HUES48 (cell line): ENCODE data around the gene PROM1.
A peak's percentile ranks its signal among the peaks of the same experiment; 100 is the strongest.

ENCODE experiments used
- H3K27ac ChIP-seq: one replicate; pipeline ENCODE4 v1.7.0; 2013; ENCODE audit warnings: low read depth, low read length, inconsistent platforms
- H3K27me3 ChIP-seq: 2 replicates; pipeline ENCODE4 v1.6.1; 2013; ENCODE audit warnings: mild to moderate bottlenecking, low read length; ENCODE audit not compliant: control insufficient read depth, insufficient read depth
- H3K36me3 ChIP-seq: 2 replicates; pipeline ENCODE4 v1.6.1; 2013; ENCODE audit warnings: low read length; ENCODE audit not compliant: control insufficient read depth, insufficient read depth
- H3K4me1 ChIP-seq: 2 replicates; pipeline ENCODE4 v1.6.1; 2013; ENCODE audit warnings: mild to moderate bottlenecking, low read length; ENCODE audit not compliant: control insufficient read depth, insufficient read depth
- H3K4me3 ChIP-seq: 2 replicates; pipeline ENCODE4 v1.5.1; 2013; ENCODE audit warnings: mild to moderate bottlenecking, low read depth, low read length
- H3K9ac ChIP-seq: 2 replicates; pipeline ENCODE4 v1.6.1; 2013; ENCODE audit warnings: mild to moderate bottlenecking, low read depth, low read length, moderate library complexity
- H3K9me3 ChIP-seq: 2 replicates; pipeline ENCODE4 v1.6.1; 2013; ENCODE audit warnings: low read length; ENCODE audit not compliant: control insufficient read depth, insufficient read depth

PROM1 gene

DNA sequence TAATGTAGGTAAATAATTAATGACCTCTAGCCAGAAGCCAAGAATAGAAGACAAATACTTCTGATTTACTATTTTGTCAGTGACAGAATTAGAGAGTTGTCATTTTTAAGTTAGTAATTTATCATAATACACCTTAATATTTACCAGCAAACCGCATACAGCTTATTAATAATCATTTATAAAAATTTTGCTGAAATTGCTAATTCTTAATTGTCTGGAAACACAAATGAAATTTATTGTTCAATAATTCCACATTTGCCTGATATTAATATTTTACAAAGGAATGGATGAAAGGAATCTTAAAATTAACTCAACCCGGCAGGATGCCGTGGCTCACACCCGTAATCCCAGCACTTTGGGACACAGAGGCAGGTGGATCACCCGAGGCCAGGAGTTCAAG, 44.7 kb downstream of the PROM1 start:
- Histone ChIP-seq H3K27ac (no peak overlapping the region), H3K4me1 (peaks cover 61% of the 10 kb centered on the region)

DNA sequence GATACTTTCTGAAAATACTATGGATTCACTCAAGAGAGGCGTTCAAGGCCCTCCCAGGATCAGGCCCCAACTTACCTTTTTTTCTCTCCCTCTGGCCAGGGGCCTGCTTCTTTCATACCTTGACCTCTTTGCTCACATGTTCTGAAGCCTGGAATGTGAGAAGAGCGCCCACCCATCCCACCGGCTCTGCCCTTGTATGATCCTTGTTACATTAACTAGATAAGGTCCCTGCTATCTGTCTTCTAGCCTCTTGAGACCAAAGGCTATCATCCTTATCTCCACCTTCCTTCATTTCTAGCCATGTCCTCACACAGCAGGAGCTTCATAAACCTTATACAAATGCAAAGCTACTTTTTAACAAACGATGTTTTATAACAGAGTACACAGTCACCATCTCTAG, 45.9 kb downstream of the PROM1 start:
- Histone ChIP-seq H3K27ac (no peak overlapping the region), H3K27me3 (no peaks in the 10 kb centered on the region), H3K4me1 (peaks cover 63% of the 10 kb centered on the region), H3K4me3 (no peak overlapping the region), H3K36me3 (no peaks in the 10 kb centered on the region), H3K9ac (no peak overlapping the region), H3K9me3 (no peaks in the 10 kb centered on the region)

More for the DNA sequence above, 44.7 kb downstream of the PROM1 start:
- Histone ChIP-seq H3K4me3 (no peak overlapping the region), H3K9ac (no peak overlapping the region), H3K36me3 (no peaks in the 10 kb centered on the region), H3K27me3 (no peaks in the 10 kb centered on the region), H3K9me3 (no peaks in the 10 kb centered on the region)

DNA sequence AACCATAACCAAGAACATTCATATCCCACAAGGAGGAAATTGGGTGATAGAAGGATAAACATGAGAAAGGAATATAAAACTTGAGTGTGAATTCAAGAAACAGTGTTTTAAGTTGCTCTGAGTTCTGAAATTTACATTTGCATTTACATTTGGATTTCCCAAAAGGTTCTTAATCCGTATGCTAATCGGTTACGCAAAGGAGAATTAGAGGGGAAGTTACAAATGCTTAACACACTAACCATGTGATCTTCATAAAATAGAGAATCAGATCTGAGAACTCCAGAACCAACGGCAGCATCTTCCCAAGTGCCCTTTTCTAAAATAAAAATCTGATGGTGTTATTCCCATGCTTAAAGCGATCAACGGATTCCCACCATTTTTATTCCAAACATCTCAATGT, 48.0 kb downstream of the PROM1 start:
- Histone ChIP-seq H3K4me3 (no peak overlapping the region), H3K4me1 (peaks cover 80% of the 10 kb centered on the region), H3K36me3 (no peaks in the 10 kb centered on the region), H3K27ac (peak overlapping the region; percentile 60), H3K27me3 (no peaks in the 10 kb centered on the region), H3K9ac (no peak overlapping the region), H3K9me3 (no peaks in the 10 kb centered on the region)

DNA sequence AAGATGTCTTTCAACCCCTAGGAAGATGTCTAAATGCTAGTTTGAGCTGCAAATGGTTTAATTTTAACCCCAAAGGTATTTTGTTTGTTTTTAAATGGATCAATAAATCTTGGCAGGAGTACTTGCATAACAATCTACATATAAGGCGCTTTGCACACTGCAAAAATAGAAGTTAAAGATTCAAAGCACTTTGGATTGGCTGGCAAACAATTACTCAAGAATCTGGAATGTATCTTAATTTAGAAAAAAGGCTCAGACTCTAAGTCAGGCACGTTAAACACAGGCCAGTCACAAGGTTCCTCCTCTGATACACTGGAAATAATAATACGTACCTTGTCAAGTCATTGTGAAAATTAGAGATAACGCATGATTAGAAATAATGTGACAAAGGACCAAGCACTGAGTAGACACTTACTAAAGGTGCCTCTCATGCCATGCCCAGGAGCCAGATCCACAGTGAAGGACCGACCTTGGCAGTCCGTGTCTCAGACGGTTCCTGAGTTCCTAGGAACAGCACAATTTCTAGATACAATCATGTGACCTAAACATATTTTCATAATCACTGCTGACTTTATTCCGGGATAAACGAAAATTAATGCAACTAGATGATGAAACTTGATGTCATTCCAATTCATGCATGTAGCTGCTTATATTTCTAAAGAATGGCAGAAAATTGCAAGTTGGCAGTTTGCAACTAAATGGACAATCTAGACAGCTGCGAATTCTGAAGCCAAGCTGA, 49.6 kb downstream of the PROM1 start:
- Histone ChIP-seq H3K27me3 (no peaks in the 10 kb centered on the region), H3K4me3 (peak overlapping the region; percentile 27; the same call in 1 of the 2 replicates), H3K27ac (peak overlapping the region; percentile 36), H3K4me1 (peaks cover 82% of the 10 kb centered on the region), H3K36me3 (no peaks in the 10 kb centered on the region), H3K9me3 (no peaks in the 10 kb centered on the region), H3K9ac (no peak overlapping the region)

DNA sequence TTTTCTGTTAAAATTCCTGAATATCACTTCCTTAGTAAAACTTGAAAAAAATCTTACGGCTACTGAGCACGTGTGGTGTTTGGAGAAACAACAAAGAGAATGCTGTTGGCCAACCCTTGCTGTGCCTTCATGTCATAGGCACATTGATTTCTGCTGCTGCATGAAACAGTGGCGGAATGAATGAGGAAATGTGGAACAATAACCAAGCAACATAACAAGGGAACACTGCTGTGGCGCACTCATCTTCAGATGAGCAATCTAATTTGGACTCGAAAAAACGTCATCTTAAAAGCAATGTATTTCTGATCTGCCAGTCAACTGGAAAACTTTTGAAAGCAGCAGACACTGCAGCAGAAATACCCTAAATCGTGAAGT, 51.4 kb downstream of the PROM1 start:
- Histone ChIP-seq H3K4me1 (peaks cover 87% of the 10 kb centered on the region), H3K9ac (no peak overlapping the region), H3K36me3 (no peaks in the 10 kb centered on the region), H3K9me3 (no peaks in the 10 kb centered on the region), H3K27ac (peak overlapping the region; percentile 74), H3K4me3 (no peak overlapping the region), H3K27me3 (no peaks in the 10 kb centered on the region)

DNA sequence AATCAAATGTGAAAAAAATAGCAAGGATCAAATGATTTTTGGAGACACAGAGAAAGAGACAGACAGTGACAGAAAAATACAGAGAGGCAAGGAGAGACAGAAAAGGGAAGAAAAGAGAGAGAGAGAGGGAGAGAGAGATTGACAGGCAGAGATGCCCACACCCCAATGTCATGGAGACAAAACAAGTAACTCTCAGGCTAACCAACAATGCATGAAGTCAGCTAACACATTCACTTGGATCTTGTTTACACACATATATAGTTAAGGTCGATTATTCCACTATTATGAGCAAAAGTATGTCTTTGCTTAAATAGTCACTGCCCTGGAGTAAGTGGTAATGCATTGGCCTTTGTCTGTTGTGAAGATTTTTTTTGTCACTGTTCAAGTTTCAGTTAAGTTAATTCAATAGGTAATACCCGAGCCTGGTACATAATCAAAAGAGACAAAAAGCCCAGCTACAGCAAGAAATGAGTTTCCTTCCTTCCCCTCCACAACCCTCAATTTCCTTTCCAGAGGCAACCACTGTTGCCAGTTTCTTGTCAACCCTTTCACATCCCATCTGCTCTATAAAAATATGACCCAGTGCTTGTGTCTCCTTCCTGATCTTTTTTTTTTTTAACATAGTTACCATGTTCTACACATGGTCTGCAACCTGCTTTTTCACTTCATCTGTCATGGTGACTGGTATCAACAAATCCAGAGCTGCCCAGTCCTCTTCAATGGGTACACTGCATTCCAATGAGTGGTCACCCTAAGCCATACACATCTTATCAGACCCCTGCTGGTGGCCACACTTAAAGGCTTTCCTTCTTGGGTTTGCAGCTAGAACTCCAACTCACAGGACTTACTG, 52.1 kb downstream of the PROM1 start:
- Histone ChIP-seq H3K36me3 (no peaks in the 10 kb centered on the region), H3K9me3 (no peaks in the 10 kb centered on the region), H3K9ac (no peak overlapping the region), H3K4me1 (peaks cover 81% of the 10 kb centered on the region), H3K27ac (peak overlapping the region; percentile 74), H3K27me3 (no peaks in the 10 kb centered on the region), H3K4me3 (no peak overlapping the region)

DNA sequence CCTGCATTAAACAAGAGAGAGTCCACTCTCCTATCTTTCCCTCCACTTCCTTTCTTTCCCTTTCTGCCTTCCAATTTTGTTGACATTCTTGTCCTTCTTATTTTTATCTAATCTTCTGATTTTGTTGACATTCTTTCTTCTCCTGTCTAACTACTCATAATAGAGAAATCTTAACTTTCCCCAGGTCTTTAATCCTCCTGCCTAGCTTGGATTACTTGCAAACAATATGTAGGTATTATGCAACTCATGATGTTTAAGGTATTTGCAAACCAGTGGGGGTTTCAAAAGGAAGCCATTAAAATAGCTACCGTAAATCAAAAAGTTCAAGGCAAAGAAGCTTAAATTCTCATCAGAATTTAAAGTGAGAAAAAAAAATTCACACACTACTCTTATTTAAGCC, 53.9 kb downstream of the PROM1 start:
- H3K27ac ChIP-seq, result peak overlapping the region; percentile 59
- no peaks in the 10 kb centered on the region for H3K27me3 ChIP-seq
- peaks cover 4% of the 10 kb centered on the region for H3K36me3 ChIP-seq
- H3K9me3 ChIP-seq, result no peaks in the 10 kb centered on the region
- no peak overlapping the region for H3K4me3 ChIP-seq
- no peak overlapping the region for H3K9ac ChIP-seq
- H3K4me1 ChIP-seq, result peaks cover 62% of the 10 kb centered on the region

DNA sequence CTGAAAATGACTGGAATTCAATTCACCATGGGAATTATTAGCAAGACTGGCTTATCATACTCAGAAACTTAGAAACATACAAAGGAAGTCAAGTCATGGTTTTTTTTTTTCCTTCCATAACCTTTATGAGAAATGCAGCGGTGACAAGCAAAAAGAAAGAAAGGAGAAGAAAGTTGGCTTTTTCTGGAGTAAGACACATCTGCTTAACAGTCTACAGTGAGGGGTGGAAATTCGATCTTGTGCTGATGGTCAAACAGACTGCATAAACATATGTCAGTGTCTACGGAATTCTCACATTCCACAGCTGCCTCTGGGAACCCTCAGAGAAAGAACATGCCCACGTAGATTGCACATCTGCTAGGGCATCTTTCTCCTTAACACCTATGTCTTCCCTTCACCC, 54.6 kb downstream of the PROM1 start:
- no peaks in the 10 kb centered on the region for H3K27me3 ChIP-seq
- peaks cover 10% of the 10 kb centered on the region for H3K36me3 ChIP-seq
- H3K4me1 ChIP-seq, result peaks cover 55% of the 10 kb centered on the region
- peak overlapping the region; percentile 59 for H3K27ac ChIP-seq
- no peak overlapping the region for H3K9ac ChIP-seq
- no peaks in the 10 kb centered on the region for H3K9me3 ChIP-seq
- no peak overlapping the region; the same call in 1 of the 2 replicates for H3K4me3 ChIP-seq

DNA sequence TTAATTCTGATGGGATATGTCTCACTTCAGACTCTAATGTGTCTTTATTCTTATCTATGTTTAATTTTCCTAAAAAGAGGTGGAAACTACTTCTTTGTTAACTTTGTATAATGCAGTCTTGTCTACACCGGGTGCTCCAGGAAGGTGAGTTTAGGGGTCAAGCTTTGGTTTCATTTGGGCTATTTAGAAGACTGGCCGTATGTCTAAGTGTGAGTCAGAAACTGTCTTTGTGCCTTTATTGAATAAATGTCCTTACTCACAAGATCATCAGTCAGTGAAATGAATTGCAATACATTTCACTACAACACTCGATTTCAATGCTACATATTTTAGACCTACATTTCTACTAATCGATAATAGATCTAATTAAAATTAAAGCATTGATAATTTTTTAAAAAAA, 56.2 kb downstream of the PROM1 start:
- Histone ChIP-seq H3K4me1 (peaks cover 43% of the 10 kb centered on the region), H3K36me3 (peaks cover 26% of the 10 kb centered on the region), H3K9ac (no peak overlapping the region), H3K27me3 (no peaks in the 10 kb centered on the region), H3K27ac (no peak overlapping the region), H3K4me3 (no peak overlapping the region), H3K9me3 (no peaks in the 10 kb centered on the region)

DNA sequence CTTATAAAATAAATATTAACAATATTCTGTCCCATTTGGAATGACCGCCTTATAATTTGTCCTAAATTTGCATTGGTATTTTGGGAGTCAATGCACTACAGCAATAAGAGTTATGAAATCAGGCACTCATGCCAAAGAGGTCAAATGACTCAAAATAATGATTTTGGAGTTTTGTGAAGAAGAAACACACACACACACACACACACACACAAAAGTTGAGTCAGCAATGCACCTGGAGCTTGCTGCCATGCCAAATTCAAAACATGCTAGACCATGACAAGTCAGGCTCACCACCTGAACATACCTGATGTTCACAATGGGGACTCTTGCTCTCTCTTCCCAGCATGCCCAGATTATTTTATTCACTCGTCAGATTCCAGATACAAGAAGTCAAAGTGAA, 56.7 kb downstream of the PROM1 start:
- no peaks in the 10 kb centered on the region for H3K9me3 ChIP-seq
- peaks cover 31% of the 10 kb centered on the region for H3K36me3 ChIP-seq
- H3K4me3 ChIP-seq, result no peak overlapping the region

DNA sequence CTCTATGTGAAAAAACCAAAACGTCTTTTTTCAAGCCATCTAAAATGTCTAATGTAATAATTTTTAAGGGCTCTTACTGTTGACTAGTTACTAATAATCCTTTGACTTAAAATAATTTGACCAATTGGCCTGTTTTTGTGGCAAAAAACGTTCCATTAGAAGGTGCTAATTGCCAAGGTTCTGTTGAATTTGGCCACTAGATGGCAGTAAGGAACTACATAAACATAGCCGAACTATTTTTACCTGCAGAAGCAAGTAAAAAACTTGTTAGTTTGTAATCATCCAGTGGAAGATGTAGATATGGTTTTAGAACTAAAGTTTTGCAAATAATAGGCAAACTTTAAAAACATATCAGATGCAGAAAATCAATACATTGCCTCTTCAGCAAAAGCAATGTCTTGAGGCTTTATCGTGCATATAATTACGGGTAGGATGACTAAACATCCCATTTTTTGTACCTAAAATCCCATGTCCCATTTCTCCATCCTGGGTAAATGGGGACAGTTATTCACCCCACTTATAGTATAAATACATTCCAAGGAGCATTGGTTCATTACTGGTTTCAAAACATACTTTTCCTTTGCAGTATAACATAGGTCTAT, 57.6 kb downstream of the PROM1 start:
- Histone ChIP-seq H3K27me3 (no peaks in the 10 kb centered on the region), H3K36me3 (peaks cover 40% of the 10 kb centered on the region), H3K4me3 (no peak overlapping the region), H3K9me3 (no peaks in the 10 kb centered on the region), H3K27ac (no peak overlapping the region), H3K4me1 (peaks cover 29% of the 10 kb centered on the region), H3K9ac (no peak overlapping the region)

More for the DNA sequence above, 56.7 kb downstream of the PROM1 start:
- H3K27me3 ChIP-seq, result no peaks in the 10 kb centered on the region
- no peak overlapping the region for H3K9ac ChIP-seq
- no peak overlapping the region for H3K27ac ChIP-seq
- peaks cover 38% of the 10 kb centered on the region for H3K4me1 ChIP-seq
